SK-N-SH (cell line): Measurements from ENCODE around the gene ENTPD8. TPM values are rescaled to one million over a fixed set of nuclear protein-coding genes. Genes with fewer than 3 reads are reported as not detected.

ENCODE experiments used
- CTCF ChIA-PET: fragments of 300-600, 350-600 bp; formaldehyde crosslinking; extraction: SDS; loops from one replicate; lab custom pipeline; 2021; lab: Yijun Ruan, JAX
- POLR2A ChIA-PET: fragments of 350-600 bp; sonication (Branson Sonifier 250); formaldehyde crosslinking; extraction: SDS; loops from one replicate; lab custom pipeline; 2020; ENCODE audit warnings: antibody characterized with exemption, inconsistent platforms; lab: Yijun Ruan, JAX
- DNase-seq: peaks from one replicate; pipeline ENCODE4 v3.0.0; 2012
- H2AFZ ChIP-seq: fragments of 200-600 bp; sonication (generic); 2 replicates; pipeline ENCODE4 v1.8.1; 2016; ENCODE audit warnings: antibody characterized with exemption, mild to moderate bottlenecking, low read depth
- H3F3A ChIP-seq: fragments of 200-600 bp; sonication (generic); replicated peaks from 2 replicates; pipeline ENCODE3; 2016; ENCODE audit warnings: antibody characterized with exemption, mild to moderate bottlenecking; ENCODE audit not compliant: insufficient read depth
- H3K27ac ChIP-seq, 2 experiments: fragments of 200-500 bp in 1 of 2; fragments of 200-600 bp in 1 of 2; sonication (Bioruptor generic) in 1 of 2; sonication (generic), shearing (Covaris generic) in 1 of 2; 2 replicates each; pipeline versions ENCODE4 v1.5.1 to v1.6.1; 2014 to 2016; ENCODE audit warnings: low read depth in 2 of 2, inconsistent platforms in 1 of 2, low read length in 1 of 2, mild to moderate bottlenecking in 1 of 2, mixed read lengths in 1 of 2
- H3K27me3 ChIP-seq: fragments of 200-600 bp; sonication (generic), shearing (Covaris generic); 2 replicates; pipeline ENCODE4 v1.6.1; 2016; ENCODE audit warnings: mixed run types; ENCODE audit not compliant: insufficient read depth
- H3K36me3 ChIP-seq, 2 experiments: fragments of 200-500 bp in 1 of 2; fragments of 200-600 bp in 1 of 2; sonication (Bioruptor generic) in 1 of 2; sonication (generic) in 1 of 2; replicated peaks in 1 of 2; 2 replicates each; pipeline versions ENCODE3 to v1.5.1; 2014 to 2016; ENCODE audit warnings: low read length in 1 of 2, mild to moderate bottlenecking in 1 of 2; ENCODE audit not compliant: insufficient read depth in 2 of 2, control insufficient read depth in 1 of 2
- H3K4me1 ChIP-seq, 2 experiments: fragments of 200-500 bp in 1 of 2; fragments of 200-600 bp in 1 of 2; sonication (Bioruptor generic) in 1 of 2; sonication (generic), shearing (Covaris generic) in 1 of 2; 2 replicates each; pipeline versions ENCODE4 v1.5.1 to v1.6.1; 2014 to 2016; ENCODE audit warnings: low read depth in 1 of 2, low read length in 1 of 2, mixed run types in 1 of 2; ENCODE audit not compliant: insufficient read depth in 2 of 2, control insufficient read depth in 1 of 2
- H3K4me2 ChIP-seq: fragments of 200-600 bp; sonication (generic), shearing (Covaris generic); 2 replicates; pipeline ENCODE4 v1.6.1; 2017; ENCODE audit warnings: mixed run types
- H3K4me3 ChIP-seq, 2 experiments: fragments of 200-500 bp in 1 of 2; fragments of 200-600 bp in 1 of 2; sonication (Bioruptor generic) in 1 of 2; sonication (generic), shearing (Covaris generic) in 1 of 2; 2 replicates each; pipeline versions ENCODE4 v1.5.1 to v1.8.1; 2014 to 2016; ENCODE audit warnings: low read depth in 2 of 2, inconsistent platforms in 1 of 2, low read length in 1 of 2, mild to moderate bottlenecking in 1 of 2, mixed read lengths in 1 of 2, moderate library complexity in 1 of 2
- H3K79me2 ChIP-seq: fragments of 200-600 bp; sonication (generic); 2 replicates; pipeline ENCODE4 v1.8.1; 2017; ENCODE audit warnings: mild to moderate bottlenecking; ENCODE audit not compliant: insufficient read depth
- H3K9ac ChIP-seq: fragments of 200-600 bp; sonication (generic); 2 replicates; pipeline ENCODE4 v1.6.1; 2017; ENCODE audit warnings: mixed run types
- H3K9me2 ChIP-seq: fragments of 200-600 bp; sonication (generic); 2 replicates; pipeline ENCODE4 v1.6.1; 2017; ENCODE audit warnings: mixed run types
- H3K9me3 ChIP-seq: fragments of 200-600 bp; sonication (generic); 2 replicates; pipeline ENCODE4 v1.6.1; 2017; ENCODE audit warnings: mixed run types, mild to moderate bottlenecking, moderate library complexity
- H4K20me1 ChIP-seq: fragments of 200-600 bp; sonication (generic); 2 replicates; pipeline ENCODE4 v1.6.1; 2017; ENCODE audit warnings: mild to moderate bottlenecking, mixed run types; ENCODE audit not compliant: insufficient read depth
- EP300 ChIP-seq, 2 experiments: IDR thresholded peaks; 2 replicates each; pipeline versions ENCODE4 v1.4.0 to v1.6.1; 2012; ENCODE audit warnings: borderline replicate concordance in 1 of 2, low read depth in 1 of 2, low read length in 1 of 2
- FOSL2 ChIP-seq: IDR thresholded peaks from 2 replicates; pipeline ENCODE4 v1.4.0; 2012; ENCODE audit warnings: low read depth, mild to moderate bottlenecking, moderate library complexity, borderline replicate concordance
- FOXJ3 ChIP-seq: sonication (generic); formaldehyde crosslinking; IDR thresholded peaks from 2 replicates; pipeline ENCODE4 v1.5.1; 2020; ENCODE audit warnings: mild to moderate bottlenecking, missing genetic modification reagents
- GABPA ChIP-seq: IDR thresholded peaks from 2 replicates; pipeline ENCODE4 v1.4.0; 2012; ENCODE audit warnings: low read depth, mild to moderate bottlenecking
- IRF3 ChIP-seq: fragments of 150-350 bp; IDR thresholded peaks from 2 replicates; pipeline ENCODE4 v1.6.1; 2016; ENCODE audit warnings: mild to moderate bottlenecking, low read depth, low read length
- MAX ChIP-seq: IDR thresholded peaks from 2 replicates; pipeline ENCODE4 v1.4.0; 2012; ENCODE audit warnings: low read depth
- MXI1 ChIP-seq: IDR thresholded peaks from 2 replicates; pipeline ENCODE4 v1.6.1; 2012; ENCODE audit warnings: mild to moderate bottlenecking, low read depth, low read length, improper control_type of control experiment
- NFIC ChIP-seq: IDR thresholded peaks from 2 replicates; pipeline ENCODE4 v1.4.0; 2012; ENCODE audit warnings: borderline replicate concordance
- PBX3 ChIP-seq: IDR thresholded peaks from 2 replicates; pipeline ENCODE4; 2012
- POLR2AphosphoS5 ChIP-seq: IDR thresholded peaks from 2 replicates; pipeline ENCODE4 v1.6.1; 2012; ENCODE audit warnings: low read depth, low read length
- RCOR1 ChIP-seq: fragments of 150-350 bp; IDR thresholded peaks from 2 replicates; pipeline ENCODE4 v1.6.1; 2017; ENCODE audit warnings: antibody characterized with exemption, low read length
- REST ChIP-seq: IDR thresholded peaks from 2 replicates; pipeline ENCODE4 v1.6.1; 2012; ENCODE audit warnings: mild to moderate bottlenecking, low read depth, low read length, moderate library complexity
- RXRA ChIP-seq: IDR thresholded peaks from 2 replicates; pipeline ENCODE4 v1.4.0; 2012; ENCODE audit warnings: low read depth, mild to moderate bottlenecking, borderline replicate concordance
- SMC3 ChIP-seq: IDR thresholded peaks from 2 replicates; pipeline ENCODE4 v1.6.1; 2012; ENCODE audit warnings: low read depth, low read length, improper control_type of control experiment
- TCF12 ChIP-seq: IDR thresholded peaks from 2 replicates; pipeline ENCODE4 v1.4.0; 2012
- ZBTB33 ChIP-seq: IDR thresholded peaks from 2 replicates; pipeline ENCODE4 v1.4.0; 2012; ENCODE audit warnings: low read depth, borderline replicate concordance
- WGBS: methylation state at CpG from one replicate; pipeline ENCODE4 v1.1.6; 2017; ENCODE audit warnings: low lambda C conversion rate; 5-methylcytosine and 5-hydroxymethylcytosine counted together
- polyA plus RNA-seq, 3 experiments: library from polyadenylated mRNA; depleted of rRNA; stranded (reverse); fragments of >200 nt; gene quantifications; 2 replicates each; pipeline ENCODE4 v1.2.3, GENCODE V29; 2012

Gene ENTPD8
- polyA plus RNA-seq, 1 of the 3 experiments (the other 2 are of a cell fraction), result 0.30 TPM

- Histone ChIP-seq H3K4me1 (peaks cover 0 to 23% of the 10 kb centered on the region in 2 experiments; a peak in 1 of 4 replicates), H3K4me2 (no peak overlapping the region), H2AFZ (no peak overlapping the region), H3K27ac (no peak overlapping the region), H3K9ac (no peak overlapping the region), H3K27me3 (no peaks in the 10 kb centered on the region), H3K9me2 (no peaks in the 10 kb centered on the region), H3F3A (no peaks in the 10 kb centered on the region), H4K20me1 (no peaks in the 10 kb centered on the region), H3K4me3 (no peak overlapping the region), H3K79me2 (no peaks in the 10 kb centered on the region), H3K9me3 (no peaks in the 10 kb centered on the region), H3K36me3 (no peaks in the 10 kb centered on the region)
- WGBS, result 78% methylated on average over 19 of the region's 35 CpGs
- TF ChIP-seq FOSL2 (no peak), TCF12 (no peak)
- POLR2A ChIA-PET, result no interaction called here
- DNase-seq, result peak; percentile 30
- CTCF ChIA-PET, result interaction anchor here (0.7 to 1.2 kb wide), 4 partner anchors 33 to 250 kb away, joined by 3 to 4 read pairs (median 3); partner anchors contain the start of genes EXD3, NOXA1 and NRARP
Observed at GRCh38 chr9:137486545-137487453, 45.6 kb upstream of the ENTPD8 start.

GRCh38 chr9:137486141-137486490 is 45.0 kb upstream of the ENTPD8 start:
- Histone ChIP-seq H3K4me1 (peaks cover 0 to 26% of the 10 kb centered on the region in 2 experiments; a peak in 1 of 4 replicates), H3K36me3 (no peaks in the 10 kb centered on the region), H2AFZ (no peak overlapping the region), H3K4me3 (no peak overlapping the region), H3F3A (no peaks in the 10 kb centered on the region), H3K9me2 (no peaks in the 10 kb centered on the region), H3K79me2 (no peaks in the 10 kb centered on the region), H3K27ac (no peak overlapping the region), H3K9ac (no peak overlapping the region), H3K27me3 (no peaks in the 10 kb centered on the region), H3K9me3 (no peaks in the 10 kb centered on the region), H4K20me1 (no peaks in the 10 kb centered on the region), H3K4me2 (no peak overlapping the region)
- TF ChIP-seq GABPA (no peak), PBX3 (no peak), NFIC (no peak), FOXJ3 (no peak), RCOR1 (no peak), FOSL2 (no peak), MAX (no peak), RXRA (no peak), MXI1 (no peak), POLR2AphosphoS5 (no peak), EP300 (IDR thresholded peaks at IDR 0.05; ENCODE audit: borderline replicate concordance in 1 of 2, low read depth in 1 of 2, low read length in 1 of 2) (no peak), REST (no peak), ZBTB33 (no peak), SMC3 (no peak), IRF3 (no peak)
- peak; percentile 15 for DNase-seq
- WGBS, result 93% methylated on average over 15 of the region's 15 CpGs
- ChIA-PET POLR2A (no interaction called here), CTCF (interaction anchor here (1.1 kb wide), 1 partner anchor 63 kb away, joined by 3 read pairs; the partner anchor contains the start of genes EXD3 and NOXA1)
